ENCODE data around the gene INPP5B. TPM values are rescaled to one million over a fixed set of nuclear protein-coding genes. Genes with fewer than 3 reads are reported as not detected.
"Not testable (repeated sequence)": the region's sequence is repeated elsewhere in the genome, so short reads cannot be mapped to it uniquely, and the experiment has no call there.

The INPP5B gene
- total and polyA plus RNA-seq, 11 donors = 6.5 to 16.2 (median 12.1) TPM

DNA sequence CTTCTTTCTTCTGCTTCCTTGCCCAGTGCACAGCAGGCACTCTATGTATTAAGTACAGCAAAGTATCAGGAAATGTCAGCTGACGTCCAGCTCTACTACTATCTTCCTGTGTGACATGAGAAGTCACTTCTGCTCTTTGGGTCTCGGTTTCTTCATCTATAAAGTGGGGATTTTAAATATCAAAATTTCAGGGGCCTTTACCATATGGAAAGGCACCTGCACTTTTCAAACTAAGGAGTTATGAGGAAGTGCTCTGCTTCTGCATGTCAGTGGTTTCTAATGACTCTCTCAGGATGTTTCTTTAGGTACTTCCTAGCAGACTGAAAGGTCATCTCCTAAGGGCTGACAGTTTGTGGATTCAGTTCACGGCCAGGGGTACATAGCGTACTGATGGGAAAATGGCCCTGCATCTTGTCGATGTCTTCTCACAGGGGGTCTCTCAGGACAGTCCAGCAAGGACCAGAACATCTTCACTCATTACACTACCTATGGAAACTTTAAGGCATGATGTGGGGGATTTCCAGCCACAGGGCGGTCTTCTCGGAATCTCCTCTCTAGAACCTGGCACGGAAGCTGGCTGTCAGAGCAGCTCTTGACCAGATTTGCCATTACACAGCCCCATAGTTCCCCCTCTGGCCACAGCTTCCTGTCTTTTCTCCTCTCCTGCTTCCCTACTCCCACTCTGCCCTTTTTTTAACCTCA is 45.5 kb downstream of the INPP5B start:
- H3K9me3 ChIP-seq = peaks cover 0 to 10% (median 2%) of the 10 kb centered on the region in 12 donors
- ATAC-seq = no peak
- intact Hi-C loops (cut with DNase I) = no loop called here
- H3K4me3 ChIP-seq = no peak overlapping the region
- TF ChIP-seq, protein P1, sequence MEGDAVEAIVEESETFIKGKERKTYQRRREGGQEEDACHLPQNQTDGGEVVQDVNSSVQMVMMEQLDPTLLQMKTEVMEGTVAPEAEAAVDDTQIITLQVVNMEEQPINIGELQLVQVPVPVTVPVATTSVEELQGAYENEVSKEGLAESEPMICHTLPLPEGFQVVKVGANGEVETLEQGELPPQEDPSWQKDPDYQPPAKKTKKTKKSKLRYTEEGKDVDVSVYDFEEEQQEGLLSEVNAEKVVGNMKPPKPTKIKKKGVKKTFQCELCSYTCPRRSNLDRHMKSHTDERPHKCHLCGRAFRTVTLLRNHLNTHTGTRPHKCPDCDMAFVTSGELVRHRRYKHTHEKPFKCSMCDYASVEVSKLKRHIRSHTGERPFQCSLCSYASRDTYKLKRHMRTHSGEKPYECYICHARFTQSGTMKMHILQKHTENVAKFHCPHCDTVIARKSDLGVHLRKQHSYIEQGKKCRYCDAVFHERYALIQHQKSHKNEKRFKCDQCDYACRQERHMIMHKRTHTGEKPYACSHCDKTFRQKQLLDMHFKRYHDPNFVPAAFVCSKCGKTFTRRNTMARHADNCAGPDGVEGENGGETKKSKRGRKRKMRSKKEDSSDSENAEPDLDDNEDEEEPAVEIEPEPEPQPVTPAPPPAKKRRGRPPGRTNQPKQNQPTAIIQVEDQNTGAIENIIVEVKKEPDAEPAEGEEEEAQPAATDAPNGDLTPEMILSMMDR (IDR thresholded peaks at IDR 0.05) = no peak
- no peak for TF ChIP-seq POLR2A (IDR thresholded peaks at IDR 0.05)
- H3K4me1 ChIP-seq = peaks cover 0 to 9% (median 0%) of the 10 kb centered on the region in 12 donors
- WGBS, 4 donors = 81 to 88% (median 82%) methylated on average over 8 of the region's 8 CpGs
- peak overlapping the region in 1 of 12 donors; percentile 29 for H3K27ac ChIP-seq
- DNase-seq = no peak
- no peaks in the 10 kb centered on the region for H3K27me3 ChIP-seq
- H3K36me3 ChIP-seq = peaks cover 0 to 34% (median 13%) of the 10 kb centered on the region in 9 donors

DNA sequence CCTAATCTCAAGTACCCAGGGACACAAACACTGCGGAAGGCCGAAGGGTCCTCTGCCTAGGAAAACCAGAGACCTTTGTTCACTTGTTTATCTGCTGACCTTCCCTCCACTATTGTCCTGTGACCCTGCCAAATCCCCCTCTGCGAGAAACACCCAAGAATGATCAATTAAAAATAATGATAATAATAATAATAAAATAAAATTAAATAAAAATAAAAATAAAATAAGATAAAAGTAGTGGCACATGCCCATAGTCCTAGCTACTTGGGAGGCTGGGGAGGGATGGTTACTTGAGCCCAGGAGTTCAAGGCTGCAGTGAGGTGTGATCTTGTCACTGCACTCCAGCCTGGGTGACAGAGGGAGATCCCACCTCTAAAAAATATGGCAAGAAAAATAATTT is 49.3 kb downstream of the INPP5B start:
- not testable (repeated sequence) for H3K27ac ChIP-seq, H3K4me3 ChIP-seq, H3K27me3 ChIP-seq, ATAC-seq, DNase-seq, H3K9me3 ChIP-seq, H3K4me1 ChIP-seq
- peaks cover 0 to 35% (median 4%) of the 10 kb centered on the region in 9 donors for H3K36me3 ChIP-seq
- intact Hi-C loops (cut with DNase I) = loop anchor here in 2 of 10 donors (10.0 kb wide), 2 partner anchors 47 to 937 kb away; partner anchors contain the start of gene INPP5B (in 1 of the 2)
- WGBS, 4 donors = 87 to 96% (median 91%) methylated on average over 3 of the region's 3 CpGs

DNA sequence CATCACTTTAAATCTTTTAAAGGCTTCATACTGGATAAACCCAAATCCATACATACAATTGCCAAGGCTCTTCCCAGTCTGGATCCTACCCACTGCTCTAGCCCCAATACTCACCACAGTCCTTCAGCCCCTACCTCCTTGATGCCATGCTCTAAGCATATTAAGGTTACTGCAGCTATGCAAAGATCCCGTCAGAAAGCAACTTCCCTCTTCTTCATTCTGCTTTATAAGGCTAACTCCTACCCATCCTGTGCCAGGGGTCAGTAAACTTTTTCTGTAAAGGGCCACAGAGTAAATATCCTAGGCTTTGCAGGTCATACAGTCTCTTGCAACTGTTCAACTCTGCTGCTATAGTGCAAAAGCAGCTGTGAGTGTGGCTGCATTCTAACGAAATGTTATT is 53.2 kb downstream of the INPP5B start:
- intact Hi-C loops (cut with DNase I) = loop anchor here in 6 of 10 donors (2.0 to 10.0 kb wide), 4 partner anchors 51 to 941 kb away; partner anchors contain the start of gene INPP5B (in 1 of the 6)
- 91 to 95% (median 94%) methylated on average over 2 of the region's 2 CpGs for WGBS, 4 donors
- Histone ChIP-seq H3K9me3 (peaks cover 0 to 8% (median 0%) of the 10 kb centered on the region in 12 donors), H3K4me1 (peaks cover 0 to 3% (median 0%) of the 10 kb centered on the region in 12 donors), H3K27me3 (no peaks in the 10 kb centered on the region), H3K27ac (no peak overlapping the region), H3K36me3 (peaks cover 0 to 38% (median 26%) of the 10 kb centered on the region in 9 donors), H3K4me3 (no peak overlapping the region)
- ATAC-seq (no peak), DNase-seq (no peak)
- TF ChIP-seq, protein P1 (IDR thresholded peaks at IDR 0.05) = no peak
- no peak for TF ChIP-seq POLR2A (IDR thresholded peaks at IDR 0.05)

DNA sequence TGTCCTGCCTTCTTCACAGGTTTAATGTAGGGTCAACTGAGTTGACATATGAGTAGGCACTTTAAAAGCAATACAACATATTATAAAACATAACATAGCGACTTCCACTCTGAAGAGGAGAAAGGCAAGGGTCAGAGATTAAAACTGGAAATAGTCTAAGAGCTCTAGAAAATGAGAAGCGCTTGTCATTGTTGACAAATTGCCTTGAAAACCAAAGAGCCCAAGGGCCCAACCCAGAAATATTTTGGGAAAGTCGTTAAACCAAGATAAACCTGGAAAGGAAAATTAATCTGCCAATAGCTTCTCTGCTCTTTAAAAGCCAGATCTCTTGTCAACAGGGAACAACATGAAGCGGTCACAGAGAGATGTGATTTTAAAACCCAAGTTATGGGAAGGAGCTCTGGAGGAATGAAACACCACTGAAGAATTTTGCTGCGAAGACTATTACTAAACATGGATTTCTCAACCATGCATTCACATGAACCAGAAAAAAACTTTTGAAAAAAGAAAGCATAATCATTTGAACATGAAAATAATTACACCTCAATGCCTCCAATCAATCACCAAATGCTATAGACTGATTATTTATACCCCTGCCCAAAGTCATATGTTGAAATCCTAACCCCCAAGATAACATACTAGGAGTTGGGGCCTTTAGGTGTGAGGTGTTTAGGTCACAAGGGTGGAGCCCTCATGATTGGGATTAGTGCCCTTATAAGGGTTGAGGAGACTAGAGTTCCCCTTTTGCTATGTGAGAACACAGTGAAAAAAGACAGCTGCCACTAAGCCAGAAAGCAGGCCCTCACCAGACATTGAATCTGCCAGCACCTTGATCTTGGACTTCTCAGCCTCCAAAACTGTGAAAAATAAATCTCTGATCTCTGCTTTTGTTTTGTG is 54.5 kb downstream of the INPP5B start:
- no peak for DNase-seq
- no peak for TF ChIP-seq POLR2A (IDR thresholded peaks at IDR 0.05)
- TF ChIP-seq, protein P1 (IDR thresholded peaks at IDR 0.05) = no peak
- WGBS, 4 donors = 72 to 82% (median 77%) methylated on average over 5 of the region's 5 CpGs
- intact Hi-C loops (cut with DNase I) = loop anchor here in 6 of 10 donors (2.0 to 10.0 kb wide), 4 partner anchors 52 to 942 kb away; partner anchors contain the start of gene INPP5B (in 1 of the 6)
- Histone ChIP-seq H3K27me3 (no peaks in the 10 kb centered on the region), H3K4me1 (peaks cover 0 to 3% (median 0%) of the 10 kb centered on the region in 12 donors), H3K9me3 (peaks cover 0 to 8% (median 0%) of the 10 kb centered on the region in 12 donors), H3K27ac (no peak overlapping the region), H3K4me3 (no peak overlapping the region), H3K36me3 (peaks cover 0 to 50% (median 38%) of the 10 kb centered on the region in 9 donors)
- no peak for ATAC-seq

Data from heart left ventricle (tissue), 16 donors.